Inflammatory macrophage treated with lipopolysaccharide for 1 hour (primary cell): ENCODE measurements around the gene MB.

ENCODE experiments used
- DNase-seq, 2 donors: peaks; one replicate each; pipeline ENCODE4 v3.0.0-alpha.2; 2020 to 2022

Gene MB

DNA sequence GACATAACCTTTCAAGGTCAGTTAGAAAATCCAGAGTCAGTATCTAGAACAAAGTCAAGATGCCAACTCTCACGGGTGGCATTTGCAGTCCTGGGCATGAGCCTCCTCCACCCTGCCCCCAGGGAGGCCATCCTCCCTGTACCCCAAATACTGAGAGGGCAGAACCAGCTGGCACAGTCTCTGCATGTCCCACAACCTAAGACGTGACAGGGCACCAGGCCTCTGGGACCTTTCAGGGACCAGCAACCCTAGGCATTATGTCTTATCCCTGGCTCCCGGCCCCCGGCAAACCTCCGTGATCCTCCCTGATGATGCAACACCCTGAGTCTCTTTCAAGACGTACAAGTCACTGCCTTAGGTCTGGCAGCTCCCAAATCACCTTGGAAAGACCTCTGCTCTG lies 2.0 kb downstream of the MB start:
- DNase-seq = no peak

DNA sequence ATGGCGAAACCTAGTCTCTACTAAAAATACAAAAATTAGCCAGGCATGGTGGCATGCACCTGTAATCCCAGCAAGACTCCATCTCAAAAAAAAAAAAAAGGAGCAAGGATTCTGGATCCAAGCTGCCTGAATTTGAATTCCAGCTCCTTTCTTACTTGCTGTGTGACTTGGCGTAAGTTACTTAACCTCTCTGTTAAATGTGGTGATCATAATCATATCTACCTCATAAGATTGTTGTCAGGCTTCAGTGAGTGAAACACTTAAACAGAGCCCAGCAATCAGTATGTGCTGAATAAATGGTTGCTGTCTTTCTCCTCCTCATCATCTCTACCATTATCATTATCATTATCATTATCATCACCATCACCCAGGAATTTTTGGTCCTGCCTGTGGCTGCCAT lies 2.7 kb downstream of the MB start:
- DNase-seq = no peak

DNA sequence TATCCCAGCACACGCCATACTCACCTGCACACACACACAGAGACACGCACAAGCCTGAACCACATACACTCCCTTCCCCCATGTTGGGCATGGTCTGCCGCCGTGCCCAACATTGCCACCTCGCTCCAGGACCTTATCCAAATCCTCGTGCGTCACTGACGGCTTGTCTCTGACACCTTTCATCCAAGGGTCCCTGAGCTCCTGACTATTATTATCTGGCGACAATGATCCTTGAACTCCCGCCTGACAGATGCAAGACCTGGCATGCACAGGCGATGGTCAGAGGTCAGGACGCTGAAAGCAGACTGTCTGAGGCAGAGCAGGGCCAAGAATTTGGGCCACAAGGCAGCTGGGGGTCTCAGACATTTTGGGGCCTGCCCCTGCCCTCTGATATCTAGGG lies 4.2 kb downstream of the MB start:
- no peak for DNase-seq

DNA sequence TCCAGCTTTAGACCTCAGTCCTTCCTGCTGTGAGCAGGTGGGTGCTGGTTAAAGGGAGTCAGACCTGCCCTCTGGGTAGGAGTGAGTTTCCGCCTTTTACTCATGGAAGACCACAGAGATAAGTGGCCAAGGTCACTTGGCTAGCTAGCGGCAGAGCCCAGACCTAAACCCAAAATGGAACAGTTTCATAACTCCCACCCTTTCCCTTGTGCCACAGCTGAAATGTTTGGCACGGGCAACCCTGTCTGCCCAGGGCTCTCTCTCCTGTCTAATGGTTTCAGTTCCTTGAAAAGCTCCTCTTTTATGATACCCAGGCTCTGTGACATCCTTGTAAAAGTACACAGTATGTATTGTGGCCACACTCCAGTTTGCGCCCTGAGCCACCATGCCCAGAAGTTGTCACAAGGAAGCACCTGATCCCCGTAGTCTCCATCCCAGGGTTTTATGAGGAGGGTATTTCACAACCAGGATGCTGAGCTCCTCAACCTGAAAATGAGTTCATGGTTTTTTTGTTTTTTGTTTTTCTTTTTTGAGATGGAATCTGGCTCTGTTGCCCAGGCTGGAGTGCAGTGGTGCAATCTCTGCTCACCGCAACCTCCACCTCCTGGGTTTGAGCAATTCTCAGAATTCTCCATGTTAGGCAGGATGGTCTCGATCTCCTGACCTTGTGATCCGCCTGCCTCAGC lies 5.1 kb downstream of the MB start:
- DNase-seq = peak in 1 of 2 donors; percentile 40

DNA sequence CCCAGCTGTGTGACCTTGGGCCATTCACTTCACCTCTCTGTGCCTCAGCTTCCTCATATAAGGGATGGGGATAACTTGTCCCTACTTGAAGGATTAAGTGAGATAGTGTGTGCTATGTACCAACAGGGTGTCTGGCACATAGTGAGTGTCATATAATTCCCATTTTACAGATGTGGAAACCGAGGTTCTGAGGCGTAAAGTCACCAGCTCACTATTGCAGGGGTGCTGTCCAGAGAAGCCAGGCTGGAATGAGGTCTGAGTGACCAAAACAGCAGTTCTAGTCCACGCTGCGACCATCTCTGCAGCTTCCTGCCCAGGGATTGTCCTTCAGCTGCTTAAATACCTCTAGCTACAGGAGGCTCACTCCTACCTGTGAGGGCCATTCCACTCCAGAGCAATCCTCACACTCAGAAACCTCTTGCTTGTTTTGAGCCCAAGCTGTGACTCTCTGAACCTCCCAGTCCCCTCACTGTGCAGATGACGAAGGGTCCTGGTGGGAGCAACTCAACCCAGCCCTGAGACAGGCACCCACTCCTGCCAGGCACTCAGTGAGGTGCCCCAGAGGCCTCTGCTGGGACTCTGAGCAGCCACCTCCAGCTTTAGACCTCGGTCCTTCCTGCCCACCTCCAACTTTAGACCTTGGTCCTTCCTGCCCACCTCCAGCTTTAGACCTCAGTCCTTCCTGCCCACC lies 5.8 kb downstream of the MB start:
- no peak for DNase-seq

DNA sequence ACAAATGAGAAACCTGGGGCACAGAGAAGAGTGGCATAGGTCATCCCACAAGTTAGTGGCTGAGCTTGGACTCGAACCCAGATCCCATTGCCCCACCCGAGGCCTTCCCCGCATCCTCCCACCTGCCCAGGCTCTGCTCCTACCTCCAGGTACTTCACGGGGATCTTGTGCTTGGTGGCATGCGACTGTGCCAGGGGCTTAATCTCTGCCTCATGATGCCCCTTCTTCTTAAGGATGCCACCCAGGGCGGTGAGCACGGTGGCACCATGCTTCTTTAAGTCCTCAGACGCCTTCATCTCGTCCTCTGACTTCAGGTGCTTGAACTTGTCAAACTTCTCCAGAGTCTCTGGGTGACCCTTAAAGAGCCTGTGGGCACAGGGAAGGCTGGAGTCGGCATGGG lies 6.4 kb downstream of the MB start:
- DNase-seq = no peak

DNA sequence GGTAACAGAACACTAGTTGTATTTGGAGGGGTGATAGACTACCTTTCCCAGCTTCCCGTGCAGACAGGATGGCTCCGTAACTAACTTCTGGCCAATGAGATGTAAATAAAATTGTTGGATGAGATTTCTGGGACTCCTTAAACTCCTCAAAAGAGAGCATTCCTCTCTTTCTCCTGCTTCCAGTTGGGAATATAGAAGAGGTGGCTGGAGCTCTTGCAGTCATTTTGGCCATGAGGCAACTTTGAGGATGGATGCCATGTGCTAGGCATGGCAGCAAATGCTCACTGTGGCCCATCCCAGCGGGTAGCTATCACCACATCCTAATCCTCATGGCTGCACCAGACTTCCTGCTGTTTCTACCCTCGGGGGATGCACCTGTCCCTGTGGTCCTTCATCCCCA lies 7.4 kb downstream of the MB start:
- DNase-seq = no peak

DNA sequence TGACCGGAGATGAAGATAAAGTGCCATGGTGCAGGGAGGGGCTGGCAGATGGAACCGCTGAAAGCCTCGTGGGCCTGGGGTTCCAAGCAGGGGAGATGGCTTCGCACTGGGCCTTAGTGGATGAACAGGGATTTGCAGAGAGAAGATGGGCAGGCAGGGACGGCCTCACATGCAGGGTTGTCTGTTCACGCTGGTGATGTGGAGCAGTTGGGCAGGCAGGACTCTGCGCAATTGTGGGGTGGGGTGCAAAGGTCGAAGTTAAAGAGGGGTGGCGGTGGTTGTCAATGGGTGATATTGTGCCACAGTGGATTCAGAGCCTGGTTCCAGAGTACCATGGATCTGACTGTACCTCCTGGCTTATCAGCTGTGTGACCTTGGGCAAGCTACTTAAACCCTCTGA lies 7.9 kb downstream of the MB start:
- DNase-seq = no peak

DNA sequence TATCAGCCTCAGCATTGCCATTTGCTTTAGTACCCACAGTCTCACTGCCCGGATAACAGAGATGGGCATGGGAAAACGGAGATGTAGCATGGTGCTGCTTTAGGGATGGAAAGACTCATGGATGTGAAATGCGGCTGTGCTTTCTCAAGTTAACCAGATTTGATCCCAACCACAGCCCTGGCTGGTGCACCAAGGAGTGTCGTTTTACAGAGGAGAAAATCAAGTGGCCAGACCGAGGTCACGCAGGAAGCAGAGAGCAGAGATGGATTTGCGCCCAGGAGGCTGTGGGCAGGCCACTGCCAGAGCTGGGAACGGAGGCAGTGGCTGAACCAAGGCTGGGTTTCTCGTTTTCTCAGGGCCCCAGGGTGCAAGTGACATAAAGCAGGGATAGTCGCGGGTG lies 9.0 kb downstream of the MB start:
- DNase-seq = no peak

DNA sequence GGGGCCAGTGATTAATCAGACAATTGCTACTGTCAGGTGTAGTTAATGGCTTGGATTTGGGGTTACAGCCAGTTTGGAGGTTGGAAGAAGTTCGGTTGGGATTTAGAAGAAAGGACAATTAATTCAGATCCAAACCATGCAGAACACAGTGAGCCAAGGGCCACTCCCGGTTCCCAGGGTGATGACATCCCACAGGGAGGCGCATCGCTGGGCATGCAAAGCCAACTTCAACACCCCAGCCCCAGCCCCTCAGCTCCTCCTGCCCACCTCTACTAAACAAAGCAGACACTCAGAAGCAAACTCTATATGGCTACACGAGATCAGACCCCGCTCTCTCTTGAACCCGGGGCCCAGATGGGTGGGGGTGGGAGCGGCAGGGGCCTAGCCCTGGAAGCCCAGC lies 10.2 kb downstream of the MB start:
- no peak for DNase-seq

DNA sequence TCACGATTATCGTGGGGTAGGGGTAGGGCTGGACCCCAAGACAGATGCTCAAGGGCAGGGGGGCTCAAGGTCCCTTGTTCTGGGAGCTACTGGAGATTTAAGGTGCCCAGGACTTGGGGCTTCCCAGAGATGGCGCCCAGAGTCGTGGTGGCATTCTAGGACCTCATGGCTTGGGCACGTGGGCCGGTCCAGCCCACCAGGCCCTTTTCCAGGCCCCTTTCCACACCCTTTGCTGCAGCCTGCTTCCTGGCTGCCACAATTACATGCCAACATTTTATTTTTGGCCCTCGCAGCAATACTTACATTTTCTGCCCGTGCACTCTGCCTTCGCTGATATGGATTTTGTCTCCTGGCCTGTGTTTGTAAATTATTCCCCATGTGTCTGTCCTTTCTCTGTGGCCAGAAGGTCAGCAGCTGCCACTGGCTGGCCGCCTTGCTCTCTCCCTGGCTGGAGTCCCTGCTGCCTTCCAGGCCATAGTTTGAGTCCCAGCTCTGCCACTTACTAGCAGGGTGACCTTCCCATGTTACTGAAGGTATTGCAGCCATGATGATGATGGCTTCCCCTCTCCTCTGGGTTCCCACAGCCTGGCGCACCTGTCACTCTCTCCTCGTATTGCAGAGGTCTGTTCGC lies 11.2 kb downstream of the MB start:
- no peak for DNase-seq

DNA sequence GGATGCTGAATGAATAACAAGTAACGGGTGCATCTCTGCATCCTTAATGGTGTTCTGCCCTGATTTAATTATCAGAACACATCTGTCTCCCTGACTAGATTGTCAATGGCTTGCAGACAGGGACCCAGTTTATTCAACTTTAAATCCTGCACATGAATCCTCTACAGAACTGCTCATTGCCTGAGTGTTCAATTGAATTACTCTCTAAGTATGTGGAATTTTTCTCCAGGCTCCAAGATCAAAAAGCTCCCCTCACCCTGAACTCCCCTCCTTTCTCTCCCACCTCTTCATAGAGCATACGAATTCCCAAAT lies 11.8 kb downstream of the MB start:
- no peak for DNase-seq

DNA sequence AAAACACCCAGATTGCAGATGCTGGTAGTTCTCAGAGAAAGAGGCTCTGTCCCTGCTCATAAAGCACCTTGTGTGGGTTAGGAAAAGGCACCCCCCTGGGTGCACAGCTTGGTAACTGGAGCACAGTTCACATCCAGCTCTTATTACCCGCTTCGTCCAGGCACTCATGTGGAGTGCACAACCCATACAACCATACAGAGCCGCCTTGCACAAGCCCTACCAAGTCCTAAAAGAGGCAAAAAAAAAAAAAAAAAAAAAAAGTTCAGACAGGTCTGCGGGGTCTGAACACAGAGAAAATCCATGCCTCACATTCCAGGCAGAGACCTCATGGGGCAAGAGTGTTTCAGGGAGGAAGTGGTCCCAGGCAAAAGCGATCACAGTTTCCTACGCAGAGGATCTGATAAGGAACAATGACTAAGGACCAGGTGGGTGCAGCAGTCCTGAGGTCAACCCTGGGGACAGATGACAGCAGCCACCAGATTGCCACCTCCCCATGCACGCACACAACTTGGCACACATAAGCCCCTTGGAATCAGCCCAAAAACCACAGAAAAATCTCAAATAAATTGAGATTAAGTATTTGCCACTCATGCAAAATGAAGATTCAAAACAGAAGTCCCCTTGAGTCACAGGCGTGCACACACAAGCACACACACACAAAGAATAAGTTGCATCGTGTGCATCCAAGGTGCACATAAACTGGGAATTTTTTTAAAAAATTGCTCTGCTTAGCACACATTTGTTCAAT lies 12.3 kb downstream of the MB start:
- DNase-seq = peak; percentile 43 to 80

DNA sequence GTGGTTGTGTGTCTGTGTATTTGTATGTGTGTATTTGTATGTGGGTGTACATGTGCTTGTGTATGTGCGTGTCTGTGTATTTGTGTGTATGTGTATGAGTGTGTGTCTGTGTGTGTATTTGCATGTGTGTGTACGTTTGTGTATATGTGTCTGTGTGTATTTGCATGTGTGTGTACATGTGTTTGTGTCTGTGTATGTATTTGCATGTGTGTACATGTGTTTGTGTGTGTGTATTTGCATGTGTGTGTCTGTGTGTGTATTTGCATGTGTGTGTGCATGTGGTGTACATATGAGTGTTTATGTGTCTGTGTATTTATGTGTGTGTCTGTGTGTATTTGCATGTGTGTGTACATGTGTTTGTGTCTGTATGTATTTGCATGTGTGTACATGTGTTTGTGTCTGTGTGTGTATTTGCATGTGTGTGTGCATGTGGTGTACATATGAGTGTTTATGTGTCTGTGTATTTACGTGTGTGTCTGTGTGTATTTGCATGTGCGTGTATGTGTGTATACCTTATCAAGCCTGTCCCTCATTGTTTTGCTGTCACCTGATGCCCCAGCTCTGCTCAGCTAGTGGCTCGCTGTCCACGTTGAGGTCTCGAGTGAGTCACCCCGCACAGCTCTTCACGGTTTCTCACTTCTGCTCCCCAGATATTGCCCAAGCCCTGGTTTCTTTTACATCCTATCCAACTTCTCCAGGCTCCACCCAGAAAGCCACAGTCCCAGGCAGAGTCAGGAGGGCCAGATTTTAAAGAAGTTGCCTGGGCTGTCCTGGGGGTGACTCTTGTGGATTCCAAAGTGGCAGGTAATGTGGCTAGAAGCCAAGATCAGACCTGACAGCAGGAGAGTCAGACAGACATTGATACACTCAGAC lies 15.2 kb downstream of the MB start:
- DNase-seq = peak; percentile 92 to 96

DNA sequence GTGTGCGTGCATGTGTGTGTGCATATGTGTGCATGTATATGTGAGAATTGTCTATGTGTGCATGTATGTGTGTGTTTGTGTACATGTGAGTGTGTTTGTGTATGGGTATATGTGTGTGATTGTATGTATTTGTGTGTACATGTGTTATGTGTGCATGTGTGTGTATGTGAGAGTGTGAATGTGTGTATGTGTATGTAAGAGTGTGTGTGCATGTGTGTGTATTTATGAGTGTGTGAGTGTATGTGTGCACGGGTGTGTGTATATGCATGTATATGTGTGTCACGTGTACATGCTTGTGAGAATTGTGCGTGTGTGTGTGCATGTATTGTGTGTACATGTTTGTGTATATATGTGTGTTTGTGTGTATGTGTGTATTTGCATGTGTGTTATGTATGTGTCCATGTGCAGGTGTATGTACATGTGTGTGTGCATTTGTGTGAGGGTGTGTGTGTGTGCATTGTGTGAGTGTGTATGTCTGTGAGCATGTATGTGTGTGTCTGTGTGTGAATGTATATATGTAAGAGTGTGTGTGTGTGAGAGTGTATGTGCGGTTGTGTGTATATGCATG lies 16.0 kb downstream of the MB start:
- DNase-seq = no peak

DNA sequence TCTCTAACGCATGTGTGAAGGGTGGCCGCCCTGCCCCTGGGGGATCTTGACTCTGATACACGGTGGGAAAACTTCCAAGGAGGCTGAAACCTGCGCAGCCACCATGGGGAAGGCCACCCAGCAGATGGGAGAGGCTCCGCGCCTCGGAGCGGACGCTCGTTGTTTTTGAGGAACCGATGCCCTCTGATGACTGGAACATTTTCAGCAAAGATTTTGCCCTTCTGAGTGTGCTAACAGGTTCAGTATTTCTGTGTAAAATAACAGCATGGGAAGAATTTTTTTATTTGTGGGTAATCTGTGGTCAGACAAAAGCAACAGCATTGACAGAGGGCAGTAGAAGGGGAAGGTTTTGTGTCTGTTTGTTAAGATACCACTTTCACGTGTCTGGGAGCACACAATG lies 16.7 kb downstream of the MB start:
- DNase-seq = peak in 1 of 2 donors; percentile 75

DNA sequence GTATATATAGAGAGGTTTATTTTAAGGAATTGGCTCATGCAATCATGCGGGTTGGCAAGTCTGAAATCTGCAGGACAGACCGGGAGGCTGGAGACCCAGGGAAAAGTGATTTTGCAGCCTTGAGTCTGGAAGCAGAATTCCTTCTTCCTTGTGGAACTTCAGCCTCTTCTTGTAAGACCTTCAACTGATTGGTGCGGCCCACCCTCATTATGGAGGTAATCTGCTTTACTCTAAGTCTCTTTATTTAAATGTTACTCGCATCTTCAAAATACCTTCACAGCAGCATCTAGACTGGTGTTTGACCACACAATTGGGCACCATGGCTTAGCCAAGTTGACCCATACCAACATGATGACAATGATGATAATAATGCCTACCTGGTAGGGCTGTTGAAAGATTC lies 17.8 kb downstream of the MB start:
- DNase-seq = no peak

DNA sequence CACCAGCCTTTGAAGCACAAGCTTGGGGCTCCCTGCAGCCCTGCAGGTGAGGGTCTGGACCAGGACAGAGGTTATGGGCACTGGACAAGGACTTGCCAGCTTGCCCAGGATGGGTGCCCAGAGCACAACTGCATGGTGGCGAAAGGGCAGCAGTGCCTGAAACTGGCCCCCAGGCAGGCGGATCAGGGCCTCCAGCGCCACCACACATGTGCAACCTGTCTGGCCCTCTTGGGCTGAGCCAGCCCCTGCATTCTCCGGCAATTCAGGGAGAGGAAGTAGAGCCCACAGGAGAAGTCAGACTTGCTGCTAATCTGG lies 18.8 kb downstream of the MB start:
- no peak for DNase-seq

DNA sequence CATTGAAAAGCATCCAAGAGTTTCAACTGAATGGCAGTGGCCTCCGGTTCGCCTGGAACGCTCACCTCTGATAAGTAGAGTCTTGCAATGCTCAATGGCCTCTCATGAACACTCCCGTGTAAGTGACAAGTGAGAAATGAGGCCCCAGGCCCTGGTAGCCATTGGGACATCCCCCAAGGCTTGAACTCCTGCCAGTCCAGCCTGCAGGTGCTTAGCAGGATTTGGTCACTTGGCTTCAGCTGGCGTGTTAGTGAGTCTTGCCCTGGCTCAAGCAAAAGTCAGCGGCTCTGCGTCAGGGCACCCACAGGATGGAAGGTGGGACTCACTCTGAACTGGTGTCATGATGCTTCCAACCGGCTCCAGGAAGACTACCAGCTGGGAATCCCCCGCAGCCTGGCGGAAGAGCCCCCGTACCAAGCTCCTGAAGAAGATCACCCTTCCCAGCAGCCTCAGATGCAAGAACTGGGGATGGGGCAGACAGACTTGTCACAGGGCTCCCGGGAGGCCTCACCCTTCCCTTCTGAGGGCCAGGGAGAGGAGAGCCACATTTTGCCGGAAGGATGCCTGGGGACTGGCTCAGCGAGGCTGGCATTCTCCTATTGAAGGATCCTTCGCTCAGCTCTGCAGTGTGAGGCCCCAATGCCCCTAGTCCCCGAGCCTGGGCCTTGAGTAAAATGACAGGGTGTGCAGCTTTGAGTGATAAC lies 19.3 kb downstream of the MB start:
- DNase-seq = no peak

DNA sequence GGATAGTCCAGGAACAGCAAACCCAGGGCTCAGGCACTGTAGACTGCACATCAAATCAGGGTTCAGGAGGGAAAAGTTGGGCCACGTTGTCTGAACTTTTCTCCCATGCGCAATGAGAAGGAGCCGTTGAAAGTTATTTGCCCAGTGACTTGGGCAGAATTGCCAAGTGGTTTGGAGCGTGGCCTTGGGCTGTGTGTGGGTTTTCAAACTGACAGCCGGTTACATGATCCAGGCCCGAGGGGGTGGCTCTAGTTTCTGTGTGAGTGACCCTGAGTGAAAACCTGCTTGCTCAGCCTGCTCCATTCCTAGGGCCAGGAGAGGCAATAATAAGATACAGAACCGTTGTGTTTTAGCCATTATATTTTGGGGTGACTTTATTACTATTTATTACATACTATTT lies 20.3 kb downstream of the MB start:
- no peak for DNase-seq

DNA sequence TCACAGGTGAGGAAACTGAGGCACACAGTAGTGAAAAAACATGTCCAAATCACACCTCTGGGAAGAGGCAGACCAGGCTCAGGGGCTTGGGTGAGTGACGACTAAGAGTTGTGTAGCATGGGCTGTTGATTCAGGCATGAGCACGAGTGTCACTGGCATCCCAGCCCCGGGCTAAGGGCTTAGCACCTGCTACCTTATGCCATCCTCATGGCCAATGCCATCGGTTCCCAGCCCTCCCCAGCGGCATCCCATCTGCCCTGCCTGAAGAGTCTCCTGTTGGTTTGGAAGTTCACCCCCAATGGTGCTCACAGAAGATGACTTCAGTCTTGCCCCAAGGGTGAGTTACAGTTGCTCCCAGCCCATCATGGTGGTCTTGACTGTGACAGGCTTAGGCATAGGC lies 22.4 kb downstream of the MB start:
- no peak for DNase-seq

DNA sequence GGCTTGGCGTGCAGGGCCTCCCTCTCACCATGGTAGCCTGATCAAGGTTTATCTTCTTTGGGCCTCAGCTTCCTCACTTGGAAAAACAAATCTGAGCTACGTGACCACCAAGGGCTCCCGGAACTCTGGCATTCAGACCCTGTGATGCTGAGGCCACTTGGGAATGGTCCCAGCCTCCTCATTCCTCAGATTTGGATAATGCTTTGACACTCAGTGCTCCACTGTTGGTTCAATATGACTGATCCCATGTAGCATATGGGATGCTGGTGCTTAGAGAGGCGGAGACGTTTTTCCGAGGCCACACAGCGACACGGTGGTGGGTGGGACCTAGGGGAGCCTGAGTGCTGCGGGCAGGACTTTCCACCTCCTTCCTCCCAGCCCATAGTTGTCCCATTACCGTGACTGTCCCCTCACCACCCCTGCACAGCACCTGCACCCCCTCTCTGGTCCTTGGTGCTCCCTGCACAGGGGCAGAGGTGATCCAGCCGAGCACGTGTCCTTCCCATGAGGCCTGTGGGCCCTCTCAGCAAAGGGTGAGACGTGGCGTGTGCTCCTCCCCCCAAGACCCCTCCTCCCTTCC lies 23.1 kb downstream of the MB start:
- DNase-seq = no peak
